ENCODE results near the gene RNF128.

DNA sequence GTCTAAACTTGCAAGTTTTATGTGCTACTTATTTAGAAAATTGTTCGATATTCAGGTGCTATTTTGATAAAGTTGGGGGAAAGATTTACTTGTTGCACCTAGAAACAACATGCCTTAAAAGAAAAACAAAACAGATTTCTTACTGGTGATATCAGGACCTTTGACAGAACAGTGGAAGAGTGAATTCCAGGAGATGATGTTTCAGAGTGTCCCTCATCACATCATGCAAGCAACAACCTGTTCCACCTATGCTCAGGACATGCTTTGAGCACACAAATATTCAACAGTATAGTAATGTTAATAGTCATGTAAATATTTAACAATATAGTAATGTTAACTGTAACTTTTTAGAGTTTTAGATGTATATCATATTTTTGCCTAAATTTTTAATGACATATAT is 23.9 kb upstream of the RNF128 start:
- no peak for TF ChIP-seq ZNF274 (IDR thresholded peaks at IDR 0.05; ENCODE audit: low read depth, low read length)
- TF ChIP-seq YY1 (IDR thresholded peaks at IDR 0.05; ENCODE audit: insufficient read depth, insufficient read length) = no peak
- TF ChIP-seq SUZ12 (IDR thresholded peaks at IDR 0.05; ENCODE audit: extremely low read depth, insufficient read depth, insufficient read length) = no peak

Data from NT2/D1 (cell line).